SK-N-SH treated with all-trans-retinoic acid at 6 μM for 48 hours (cell line): Measurements from ENCODE around the gene CEBPA.

ENCODE experiments used
- PPARA ChIP-seq: fragments of 250-450 bp; sonication (Bioruptor Pico); IDR thresholded peaks from 2 replicates; pipeline ENCODE4 v1.5.0; 2020; ENCODE audit warnings: mild to moderate bottlenecking, borderline replicate concordance
- RARB ChIP-seq: fragments of 250-450 bp; sonication (Bioruptor Pico); IDR thresholded peaks from 2 replicates; pipeline ENCODE4 v1.8.0; 2021; ENCODE audit warnings: mild to moderate bottlenecking, moderate library complexity
- TOX ChIP-seq: fragments of 250-450 bp; sonication (Bioruptor Pico); IDR thresholded peaks from 2 replicates; pipeline ENCODE4 v1.8.0; 2021; ENCODE audit warnings: mild to moderate bottlenecking, moderate library complexity, borderline replicate concordance
- ZFP30 ChIP-seq: fragments of 450-650 bp; formaldehyde crosslinking; IDR thresholded peaks from 2 replicates; pipeline ENCODE4 v1.5.0; 2022; ENCODE audit warnings: mild to moderate bottlenecking, moderate library complexity
- ZNF8 ChIP-seq: fragments of 450-650 bp; formaldehyde crosslinking; IDR thresholded peaks from 2 replicates; pipeline ENCODE4 v1.5.0; 2020; ENCODE audit warnings: mild to moderate bottlenecking, moderate library complexity
- TF ChIP-seq, protein P1 (sequence below): fragments of 250-450 bp; sonication (Bioruptor Pico); IDR thresholded peaks from 2 replicates; pipeline ENCODE4 v1.5.1; 2020; ENCODE audit warnings: low read depth, mild to moderate bottlenecking, moderate library complexity
- TF ChIP-seq, protein P2 (sequence below): fragments of 250-450 bp; sonication (Bioruptor Pico); IDR thresholded peaks from 2 replicates; pipeline ENCODE4 v1.8.0; 2020; ENCODE audit warnings: mild to moderate bottlenecking, moderate library complexity, borderline replicate concordance

DNA sequence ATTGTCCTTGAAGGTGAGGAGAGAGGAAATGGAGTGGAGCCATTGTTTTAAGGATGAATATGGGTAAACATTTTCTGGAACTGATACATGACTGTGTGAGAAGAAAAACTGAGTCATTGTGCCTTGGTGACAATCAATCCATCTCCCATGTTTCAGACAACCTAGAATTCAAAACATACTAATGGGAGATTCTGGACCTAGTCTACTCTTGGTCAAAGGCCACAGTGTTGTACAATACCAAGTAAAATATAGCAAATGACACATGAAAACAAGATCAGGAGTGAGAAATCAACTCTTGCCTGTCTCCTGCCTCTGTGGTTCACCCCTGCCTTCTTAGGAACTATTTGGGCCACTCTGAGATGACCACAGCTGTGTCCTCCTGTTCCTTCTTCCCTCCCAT lies 13.1 kb downstream of the CEBPA start:
- TF ChIP-seq, protein P1, sequence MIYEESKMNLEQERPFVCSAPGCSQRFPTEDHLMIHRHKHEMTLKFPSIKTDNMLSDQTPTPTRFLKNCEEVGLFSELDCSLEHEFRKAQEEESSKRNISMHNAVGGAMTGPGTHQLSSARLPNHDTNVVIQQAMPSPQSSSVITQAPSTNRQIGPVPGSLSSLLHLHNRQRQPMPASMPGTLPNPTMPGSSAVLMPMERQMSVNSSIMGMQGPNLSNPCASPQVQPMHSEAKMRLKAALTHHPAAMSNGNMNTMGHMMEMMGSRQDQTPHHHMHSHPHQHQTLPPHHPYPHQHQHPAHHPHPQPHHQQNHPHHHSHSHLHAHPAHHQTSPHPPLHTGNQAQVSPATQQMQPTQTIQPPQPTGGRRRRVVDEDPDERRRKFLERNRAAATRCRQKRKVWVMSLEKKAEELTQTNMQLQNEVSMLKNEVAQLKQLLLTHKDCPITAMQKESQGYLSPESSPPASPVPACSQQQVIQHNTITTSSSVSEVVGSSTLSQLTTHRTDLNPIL (CRISPR knock-in tag): no peak
- TF ChIP-seq PPARA (CRISPR knock-in tag): no peak
- TF ChIP-seq ZNF8 (CRISPR knock-in tag): no peak
- no peak for TF ChIP-seq RARB (CRISPR knock-in tag)
- TF ChIP-seq ZFP30 (CRISPR knock-in tag): no peak
- no peak for TF ChIP-seq TOX (CRISPR knock-in tag)
- TF ChIP-seq, protein P2, sequence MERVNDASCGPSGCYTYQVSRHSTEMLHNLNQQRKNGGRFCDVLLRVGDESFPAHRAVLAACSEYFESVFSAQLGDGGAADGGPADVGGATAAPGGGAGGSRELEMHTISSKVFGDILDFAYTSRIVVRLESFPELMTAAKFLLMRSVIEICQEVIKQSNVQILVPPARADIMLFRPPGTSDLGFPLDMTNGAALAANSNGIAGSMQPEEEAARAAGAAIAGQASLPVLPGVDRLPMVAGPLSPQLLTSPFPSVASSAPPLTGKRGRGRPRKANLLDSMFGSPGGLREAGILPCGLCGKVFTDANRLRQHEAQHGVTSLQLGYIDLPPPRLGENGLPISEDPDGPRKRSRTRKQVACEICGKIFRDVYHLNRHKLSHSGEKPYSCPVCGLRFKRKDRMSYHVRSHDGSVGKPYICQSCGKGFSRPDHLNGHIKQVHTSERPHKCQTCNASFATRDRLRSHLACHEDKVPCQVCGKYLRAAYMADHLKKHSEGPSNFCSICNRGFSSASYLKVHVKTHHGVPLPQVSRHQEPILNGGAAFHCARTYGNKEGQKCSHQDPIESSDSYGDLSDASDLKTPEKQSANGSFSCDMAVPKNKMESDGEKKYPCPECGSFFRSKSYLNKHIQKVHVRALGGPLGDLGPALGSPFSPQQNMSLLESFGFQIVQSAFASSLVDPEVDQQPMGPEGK (CRISPR knock-in tag): no peak
